Vagina (tissue), 2 donors: ENCODE measurements around the gene PHF13.

Experiments used
- POLR2A ChIP-seq, 2 donors: fragments of 450-650 bp; IDR thresholded peaks; one replicate each; pipeline ENCODE4 v1.6.1; 2017; ENCODE audit warnings: antibody characterized with exemption in 2 of 2, mild to moderate bottlenecking in 2 of 2, moderate library complexity in 2 of 2
- POLR2AphosphoS5 ChIP-seq, 2 donors: sonication (generic); formaldehyde crosslinking; IDR thresholded peaks; one replicate each; pipeline ENCODE4 v1.9.0; 2017; ENCODE audit warnings: antibody characterized with exemption in 2 of 2, mild to moderate bottlenecking in 2 of 2, low read depth in 1 of 2; ENCODE audit not compliant: insufficient read depth in 1 of 2
- TF ChIP-seq, protein P1 (sequence below), 3 experiments: fragments of 450-650 bp in 2 of 3; fragments of 200-600 bp in 1 of 3; sonication (generic) in 1 of 3; IDR thresholded peaks; one replicate each; pipeline ENCODE4 v1.5.1; 2017 to 2019; ENCODE audit warnings: antibody characterized with exemption in 3 of 3, mild to moderate bottlenecking in 2 of 3, moderate library complexity in 2 of 3

DNA sequence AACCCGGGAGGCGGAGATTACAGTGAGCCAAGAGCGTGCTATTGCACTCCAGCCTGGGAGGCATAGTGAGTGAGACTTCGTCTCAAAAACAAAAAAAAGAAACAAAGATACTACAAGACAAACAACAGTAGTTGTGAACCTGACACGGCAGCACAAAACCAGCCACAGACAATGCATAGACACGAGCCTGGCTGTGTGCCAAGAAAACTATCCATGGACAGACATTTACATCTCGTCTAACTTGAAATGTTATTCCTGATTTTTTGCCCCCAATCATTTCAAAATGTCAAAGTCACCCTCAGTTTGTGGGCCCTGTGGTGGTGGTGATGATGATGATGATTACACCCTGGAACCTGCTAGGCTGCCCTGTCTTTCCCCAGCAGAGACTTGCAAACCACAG is 17.2 kb upstream of the PHF13 start:
- TF ChIP-seq POLR2A (IDR thresholded peaks at IDR 0.05): no peak
- TF ChIP-seq, protein P1, sequence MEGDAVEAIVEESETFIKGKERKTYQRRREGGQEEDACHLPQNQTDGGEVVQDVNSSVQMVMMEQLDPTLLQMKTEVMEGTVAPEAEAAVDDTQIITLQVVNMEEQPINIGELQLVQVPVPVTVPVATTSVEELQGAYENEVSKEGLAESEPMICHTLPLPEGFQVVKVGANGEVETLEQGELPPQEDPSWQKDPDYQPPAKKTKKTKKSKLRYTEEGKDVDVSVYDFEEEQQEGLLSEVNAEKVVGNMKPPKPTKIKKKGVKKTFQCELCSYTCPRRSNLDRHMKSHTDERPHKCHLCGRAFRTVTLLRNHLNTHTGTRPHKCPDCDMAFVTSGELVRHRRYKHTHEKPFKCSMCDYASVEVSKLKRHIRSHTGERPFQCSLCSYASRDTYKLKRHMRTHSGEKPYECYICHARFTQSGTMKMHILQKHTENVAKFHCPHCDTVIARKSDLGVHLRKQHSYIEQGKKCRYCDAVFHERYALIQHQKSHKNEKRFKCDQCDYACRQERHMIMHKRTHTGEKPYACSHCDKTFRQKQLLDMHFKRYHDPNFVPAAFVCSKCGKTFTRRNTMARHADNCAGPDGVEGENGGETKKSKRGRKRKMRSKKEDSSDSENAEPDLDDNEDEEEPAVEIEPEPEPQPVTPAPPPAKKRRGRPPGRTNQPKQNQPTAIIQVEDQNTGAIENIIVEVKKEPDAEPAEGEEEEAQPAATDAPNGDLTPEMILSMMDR (IDR thresholded peaks at IDR 0.05): no peak
- no peak for TF ChIP-seq POLR2AphosphoS5 (IDR thresholded peaks at IDR 0.05; ENCODE audit: insufficient read depth in 1 of 2, low read depth in 1 of 2)
